Measurements from ENCODE around the gene RASAL2. TPM values are rescaled to one million over a fixed set of nuclear protein-coding genes. Genes with fewer than 3 reads are reported as not detected.

The RASAL2 gene
- total and polyA plus RNA-seq, 2 experiments from 2014 or later = 16.0 to 42.2 TPM

DNA sequence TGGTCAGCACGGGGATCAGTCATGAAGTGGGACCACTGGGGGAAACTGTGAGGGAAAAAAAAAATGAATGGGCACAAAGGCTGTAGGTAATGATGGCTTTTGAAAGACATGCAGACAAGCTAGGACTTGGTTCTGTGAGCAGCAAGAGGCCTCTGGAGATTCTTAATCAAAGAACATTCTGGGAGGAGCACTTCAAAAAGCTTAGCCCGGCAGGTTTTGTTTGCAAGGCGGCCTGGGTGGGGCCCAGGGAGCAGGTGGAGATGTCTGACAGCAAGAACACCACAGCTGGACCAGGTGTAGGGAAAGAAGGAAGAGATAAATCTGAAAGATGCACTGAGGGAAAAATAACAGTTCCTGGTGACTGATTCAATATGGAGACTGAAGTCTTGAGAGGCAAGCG, 425.0 kb downstream of the RASAL2 start:
- DNase-seq (ENCODE audit: low spot score) = no peak
- Mint-ChIP-seq H3K9me3 (no peaks in the 10 kb centered on the region), H3K27ac (no peak overlapping the region)

More for the DNA sequence above, 425.0 kb downstream of the RASAL2 start:
- Histone ChIP-seq H3K79me2 (replicated peaks; ENCODE audit: insufficient read depth) (no peaks in the 10 kb centered on the region), H3F3A (replicated peaks; ENCODE audit: low read depth) (no peaks in the 10 kb centered on the region), H3K27ac (ENCODE audit: low read depth) (no peak overlapping the region), H4K20me1 (replicated peaks; ENCODE audit: insufficient read depth) (no peaks in the 10 kb centered on the region), H3K27me3 (ENCODE audit: insufficient read depth) (no peaks in the 10 kb centered on the region), H3K4me1 (ENCODE audit: insufficient read depth) (no peaks in the 10 kb centered on the region), H2AFZ (peak overlapping the region; percentile 52), H3K9me2 (ENCODE audit: insufficient read depth) (peaks cover 2% of the 10 kb centered on the region; the same call in 1 of the 2 replicates), H3K36me3 (ENCODE audit: insufficient read depth) (no peaks in the 10 kb centered on the region), H3K4me3 (no peak overlapping the region), H3K4me2 (no peak overlapping the region)
- Mint-ChIP-seq H3K4me1 (no peaks in the 10 kb centered on the region), H3K4me3 (no peak overlapping the region), H3K36me3 (ENCODE audit: low read depth) (no peaks in the 10 kb centered on the region), H3K27me3 (ENCODE audit: insufficient read depth, low read depth, poor library complexity) (peaks cover 5% of the 10 kb centered on the region)
- TF ChIP-seq ZNF331 (CRISPR knock-in tag; IDR thresholded peaks at IDR 0.05; ENCODE audit: low read depth) = no peak
- TF ChIP-seq, protein P1, sequence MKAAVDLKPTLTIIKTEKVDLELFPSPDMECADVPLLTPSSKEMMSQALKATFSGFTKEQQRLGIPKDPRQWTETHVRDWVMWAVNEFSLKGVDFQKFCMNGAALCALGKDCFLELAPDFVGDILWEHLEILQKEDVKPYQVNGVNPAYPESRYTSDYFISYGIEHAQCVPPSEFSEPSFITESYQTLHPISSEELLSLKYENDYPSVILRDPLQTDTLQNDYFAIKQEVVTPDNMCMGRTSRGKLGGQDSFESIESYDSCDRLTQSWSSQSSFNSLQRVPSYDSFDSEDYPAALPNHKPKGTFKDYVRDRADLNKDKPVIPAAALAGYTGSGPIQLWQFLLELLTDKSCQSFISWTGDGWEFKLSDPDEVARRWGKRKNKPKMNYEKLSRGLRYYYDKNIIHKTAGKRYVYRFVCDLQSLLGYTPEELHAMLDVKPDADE (IDR thresholded peaks at IDR 0.05) = no peak
- no peak for TF ChIP-seq POLR2AphosphoS5 (IDR thresholded peaks at IDR 0.05; ENCODE audit: low read depth)
- no peak for TF ChIP-seq CREB1 (CRISPR knock-in tag; IDR thresholded peaks at IDR 0.05; ENCODE audit: low read depth)
- TF ChIP-seq, protein P2, sequence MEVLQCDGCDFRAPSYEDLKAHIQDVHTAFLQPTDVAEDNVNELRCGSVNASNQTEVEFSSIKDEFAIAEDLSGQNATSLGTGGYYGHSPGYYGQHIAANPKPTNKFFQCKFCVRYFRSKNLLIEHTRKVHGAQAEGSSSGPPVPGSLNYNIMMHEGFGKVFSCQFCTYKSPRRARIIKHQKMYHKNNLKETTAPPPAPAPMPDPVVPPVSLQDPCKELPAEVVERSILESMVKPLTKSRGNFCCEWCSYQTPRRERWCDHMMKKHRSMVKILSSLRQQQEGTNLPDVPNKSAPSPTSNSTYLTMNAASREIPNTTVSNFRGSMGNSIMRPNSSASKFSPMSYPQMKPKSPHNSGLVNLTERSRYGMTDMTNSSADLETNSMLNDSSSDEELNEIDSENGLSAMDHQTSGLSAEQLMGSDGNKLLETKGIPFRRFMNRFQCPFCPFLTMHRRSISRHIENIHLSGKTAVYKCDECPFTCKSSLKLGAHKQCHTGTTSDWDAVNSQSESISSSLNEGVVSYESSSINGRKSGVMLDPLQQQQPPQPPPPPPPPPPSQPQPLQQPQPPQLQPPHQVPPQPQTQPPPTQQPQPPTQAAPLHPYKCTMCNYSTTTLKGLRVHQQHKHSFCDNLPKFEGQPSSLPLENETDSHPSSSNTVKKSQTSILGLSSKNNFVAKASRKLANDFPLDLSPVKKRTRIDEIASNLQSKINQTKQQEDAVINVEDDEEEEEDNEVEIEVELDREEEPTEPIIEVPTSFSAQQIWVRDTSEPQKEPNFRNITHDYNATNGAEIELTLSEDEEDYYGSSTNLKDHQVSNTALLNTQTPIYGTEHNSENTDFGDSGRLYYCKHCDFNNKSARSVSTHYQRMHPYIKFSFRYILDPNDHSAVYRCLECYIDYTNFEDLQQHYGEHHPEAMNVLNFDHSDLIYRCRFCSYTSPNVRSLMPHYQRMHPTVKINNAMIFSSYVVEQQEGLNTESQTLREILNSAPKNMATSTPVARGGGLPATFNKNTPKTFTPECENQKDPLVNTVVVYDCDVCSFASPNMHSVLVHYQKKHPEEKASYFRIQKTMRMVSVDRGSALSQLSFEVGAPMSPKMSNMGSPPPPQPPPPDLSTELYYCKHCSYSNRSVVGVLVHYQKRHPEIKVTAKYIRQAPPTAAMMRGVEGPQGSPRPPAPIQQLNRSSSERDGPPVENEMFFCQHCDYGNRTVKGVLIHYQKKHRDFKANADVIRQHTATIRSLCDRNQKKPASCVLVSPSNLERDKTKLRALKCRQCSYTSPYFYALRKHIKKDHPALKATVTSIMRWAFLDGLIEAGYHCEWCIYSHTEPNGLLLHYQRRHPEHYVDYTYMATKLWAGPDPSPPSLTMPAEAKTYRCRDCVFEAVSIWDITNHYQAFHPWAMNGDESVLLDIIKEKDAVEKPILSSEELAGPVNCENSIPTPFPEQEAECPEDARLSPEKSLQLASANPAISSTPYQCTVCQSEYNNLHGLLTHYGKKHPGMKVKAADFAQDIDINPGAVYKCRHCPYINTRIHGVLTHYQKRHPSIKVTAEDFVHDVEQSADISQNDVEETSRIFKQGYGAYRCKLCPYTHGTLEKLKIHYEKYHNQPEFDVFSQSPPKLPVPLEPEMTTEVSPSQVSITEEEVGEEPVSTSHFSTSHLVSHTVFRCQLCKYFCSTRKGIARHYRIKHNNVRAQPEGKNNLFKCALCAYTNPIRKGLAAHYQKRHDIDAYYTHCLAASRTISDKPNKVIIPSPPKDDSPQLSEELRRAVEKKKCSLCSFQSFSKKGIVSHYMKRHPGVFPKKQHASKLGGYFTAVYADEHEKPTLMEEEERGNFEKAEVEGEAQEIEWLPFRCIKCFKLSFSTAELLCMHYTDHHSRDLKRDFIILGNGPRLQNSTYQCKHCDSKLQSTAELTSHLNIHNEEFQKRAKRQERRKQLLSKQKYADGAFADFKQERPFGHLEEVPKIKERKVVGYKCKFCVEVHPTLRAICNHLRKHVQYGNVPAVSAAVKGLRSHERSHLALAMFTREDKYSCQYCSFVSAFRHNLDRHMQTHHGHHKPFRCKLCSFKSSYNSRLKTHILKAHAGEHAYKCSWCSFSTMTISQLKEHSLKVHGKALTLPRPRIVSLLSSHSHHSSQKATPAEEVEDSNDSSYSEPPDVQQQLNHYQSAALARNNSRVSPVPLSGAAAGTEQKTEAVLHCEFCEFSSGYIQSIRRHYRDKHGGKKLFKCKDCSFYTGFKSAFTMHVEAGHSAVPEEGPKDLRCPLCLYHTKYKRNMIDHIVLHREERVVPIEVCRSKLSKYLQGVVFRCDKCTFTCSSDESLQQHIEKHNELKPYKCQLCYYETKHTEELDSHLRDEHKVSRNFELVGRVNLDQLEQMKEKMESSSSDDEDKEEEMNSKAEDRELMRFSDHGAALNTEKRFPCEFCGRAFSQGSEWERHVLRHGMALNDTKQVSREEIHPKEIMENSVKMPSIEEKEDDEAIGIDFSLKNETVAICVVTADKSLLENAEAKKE (CRISPR knock-in tag; IDR thresholded peaks at IDR 0.05) = no peak
- TF ChIP-seq EZH2phosphoT487 (IDR thresholded peaks at IDR 0.05; ENCODE audit: unreplicated experiment) = no peak
- TF ChIP-seq STAT1 (IDR thresholded peaks at IDR 0.05; ENCODE audit: unreplicated experiment) = no peak
- TF ChIP-seq ZNF114 (CRISPR knock-in tag; IDR thresholded peaks at IDR 0.05) = no peak
- TF ChIP-seq EZH2 (IDR thresholded peaks at IDR 0.05; ENCODE audit: low read depth, unreplicated experiment) = no peak
- TF ChIP-seq NANOG (IDR thresholded peaks at IDR 0.05; ENCODE audit: borderline replicate concordance) = no peak
- TF ChIP-seq JUNB (IDR thresholded peaks at IDR 0.05; ENCODE audit: unreplicated experiment) = no peak
- TF ChIP-seq, protein P3, sequence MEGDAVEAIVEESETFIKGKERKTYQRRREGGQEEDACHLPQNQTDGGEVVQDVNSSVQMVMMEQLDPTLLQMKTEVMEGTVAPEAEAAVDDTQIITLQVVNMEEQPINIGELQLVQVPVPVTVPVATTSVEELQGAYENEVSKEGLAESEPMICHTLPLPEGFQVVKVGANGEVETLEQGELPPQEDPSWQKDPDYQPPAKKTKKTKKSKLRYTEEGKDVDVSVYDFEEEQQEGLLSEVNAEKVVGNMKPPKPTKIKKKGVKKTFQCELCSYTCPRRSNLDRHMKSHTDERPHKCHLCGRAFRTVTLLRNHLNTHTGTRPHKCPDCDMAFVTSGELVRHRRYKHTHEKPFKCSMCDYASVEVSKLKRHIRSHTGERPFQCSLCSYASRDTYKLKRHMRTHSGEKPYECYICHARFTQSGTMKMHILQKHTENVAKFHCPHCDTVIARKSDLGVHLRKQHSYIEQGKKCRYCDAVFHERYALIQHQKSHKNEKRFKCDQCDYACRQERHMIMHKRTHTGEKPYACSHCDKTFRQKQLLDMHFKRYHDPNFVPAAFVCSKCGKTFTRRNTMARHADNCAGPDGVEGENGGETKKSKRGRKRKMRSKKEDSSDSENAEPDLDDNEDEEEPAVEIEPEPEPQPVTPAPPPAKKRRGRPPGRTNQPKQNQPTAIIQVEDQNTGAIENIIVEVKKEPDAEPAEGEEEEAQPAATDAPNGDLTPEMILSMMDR (conservative IDR thresholded peaks at IDR 0.05; ENCODE audit: low read depth in 2 of 2) = no peak
- TF ChIP-seq, protein P4, sequence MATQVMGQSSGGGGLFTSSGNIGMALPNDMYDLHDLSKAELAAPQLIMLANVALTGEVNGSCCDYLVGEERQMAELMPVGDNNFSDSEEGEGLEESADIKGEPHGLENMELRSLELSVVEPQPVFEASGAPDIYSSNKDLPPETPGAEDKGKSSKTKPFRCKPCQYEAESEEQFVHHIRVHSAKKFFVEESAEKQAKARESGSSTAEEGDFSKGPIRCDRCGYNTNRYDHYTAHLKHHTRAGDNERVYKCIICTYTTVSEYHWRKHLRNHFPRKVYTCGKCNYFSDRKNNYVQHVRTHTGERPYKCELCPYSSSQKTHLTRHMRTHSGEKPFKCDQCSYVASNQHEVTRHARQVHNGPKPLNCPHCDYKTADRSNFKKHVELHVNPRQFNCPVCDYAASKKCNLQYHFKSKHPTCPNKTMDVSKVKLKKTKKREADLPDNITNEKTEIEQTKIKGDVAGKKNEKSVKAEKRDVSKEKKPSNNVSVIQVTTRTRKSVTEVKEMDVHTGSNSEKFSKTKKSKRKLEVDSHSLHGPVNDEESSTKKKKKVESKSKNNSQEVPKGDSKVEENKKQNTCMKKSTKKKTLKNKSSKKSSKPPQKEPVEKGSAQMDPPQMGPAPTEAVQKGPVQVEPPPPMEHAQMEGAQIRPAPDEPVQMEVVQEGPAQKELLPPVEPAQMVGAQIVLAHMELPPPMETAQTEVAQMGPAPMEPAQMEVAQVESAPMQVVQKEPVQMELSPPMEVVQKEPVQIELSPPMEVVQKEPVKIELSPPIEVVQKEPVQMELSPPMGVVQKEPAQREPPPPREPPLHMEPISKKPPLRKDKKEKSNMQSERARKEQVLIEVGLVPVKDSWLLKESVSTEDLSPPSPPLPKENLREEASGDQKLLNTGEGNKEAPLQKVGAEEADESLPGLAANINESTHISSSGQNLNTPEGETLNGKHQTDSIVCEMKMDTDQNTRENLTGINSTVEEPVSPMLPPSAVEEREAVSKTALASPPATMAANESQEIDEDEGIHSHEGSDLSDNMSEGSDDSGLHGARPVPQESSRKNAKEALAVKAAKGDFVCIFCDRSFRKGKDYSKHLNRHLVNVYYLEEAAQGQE (IDR thresholded peaks at IDR 0.05; ENCODE audit: unreplicated experiment) = no peak
- no peak for ATAC-seq

All from GM23338 (cell line).